Measurements from ENCODE around the gene SAPCD1.

DNA sequence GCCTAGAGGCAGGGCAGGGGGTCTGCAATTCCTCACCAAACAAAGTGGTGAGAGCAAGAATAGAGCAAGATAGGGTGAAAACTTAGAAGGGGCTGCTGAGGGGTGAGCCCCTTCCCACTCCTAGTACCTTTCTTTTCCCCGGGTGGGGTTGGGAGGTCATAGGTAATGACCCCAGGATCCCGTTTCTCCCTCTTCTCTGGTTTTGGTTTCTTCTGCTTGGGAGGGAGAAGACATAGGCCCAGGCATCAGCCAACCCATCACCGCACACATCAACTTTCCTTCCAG is 29.6 kb downstream of the SAPCD1 start:
- TF ChIP-seq EP300 (IDR thresholded peaks at IDR 0.05) (no peak), CTCF (IDR thresholded peaks at IDR 0.05) (no peak), POLR2A (IDR thresholded peaks at IDR 0.05; ENCODE audit: low read depth) (no peak)
